CD4-positive, alpha-beta T cell treated with Interleukin-17A for 4 hours (primary cell): ENCODE measurements around the gene IP6K2.
A peak's percentile ranks its signal among the peaks of the same experiment; 100 is the strongest.

ENCODE experiments used
- DNase-seq: peaks from one replicate; pipeline ENCODE4 v3.0.0-alpha.2; 2020; ENCODE audit warnings: mixed read lengths

IP6K2 gene

GRCh38 chr3:48662753-48663488 lies 54.1 kb downstream of the IP6K2 start, which contains the start of gene CELSR3:
Gene CELSR3, minus strand, starts transcription at chr3:48662886. Its CDS starts 252 bp downstream, at chr3:48662634.
- DNase-seq = peak; percentile 51

GRCh38 chr3:48662145-48662752 lies 54.8 kb downstream of the IP6K2 start:
- DNase-seq = no peak

GRCh38 chr3:48661501-48662144 lies 55.4 kb downstream of the IP6K2 start:
- peak; percentile 77 for DNase-seq

GRCh38 chr3:48660800-48661400 lies 56.1 kb downstream of the IP6K2 start:
- DNase-seq = no peak

DNA sequence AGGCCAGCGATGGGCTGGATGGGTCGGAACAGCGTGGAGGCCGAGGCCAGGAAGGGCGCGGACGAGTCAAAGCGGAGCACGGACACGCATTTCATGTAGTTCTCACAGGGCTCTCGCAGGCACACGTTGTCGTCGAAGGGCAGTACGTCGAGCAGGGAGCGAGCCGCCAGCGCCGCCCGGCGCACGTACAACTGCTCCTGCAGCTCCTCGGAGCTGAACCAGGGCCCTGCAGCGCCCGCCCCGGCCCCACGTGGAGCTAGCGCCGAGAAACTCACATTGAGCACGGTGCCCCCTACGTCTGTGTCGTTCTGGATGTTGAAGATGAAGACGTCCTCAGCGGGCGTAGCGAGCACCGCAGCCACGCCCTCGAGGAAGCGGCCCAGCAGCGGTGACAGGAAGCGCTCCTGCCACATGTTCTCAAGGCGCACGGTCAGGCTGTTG lies 60.2 kb downstream of the IP6K2 start:
- DNase-seq = peak; percentile 22

GRCh38 chr3:48656061-48656840 lies 60.8 kb downstream of the IP6K2 start:
- DNase-seq = peak; percentile 87

GRCh38 chr3:48655606-48656005 lies 61.4 kb downstream of the IP6K2 start:
- DNase-seq = peak; percentile 59

DNA sequence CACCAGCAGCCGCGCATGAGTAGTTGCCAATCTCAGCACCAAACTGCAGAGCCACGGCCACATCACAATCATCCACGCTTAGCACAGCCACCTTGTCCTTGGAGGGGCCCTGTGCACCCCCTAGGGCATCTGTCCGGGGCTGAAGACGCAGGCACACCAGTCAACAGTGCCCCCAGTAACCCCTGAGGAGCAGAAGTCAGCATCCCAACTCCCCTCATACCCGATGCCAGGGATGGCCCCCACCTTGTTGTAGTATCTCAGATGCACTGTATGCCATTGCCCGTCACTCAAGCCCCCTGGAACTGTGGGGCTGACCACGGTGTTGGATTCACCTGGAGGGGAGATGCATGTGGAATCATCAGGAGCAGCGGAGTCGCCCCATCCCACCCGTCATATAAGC lies 62.0 kb downstream of the IP6K2 start:
- DNase-seq = no peak

GRCh38 chr3:48652923-48653715 lies 63.9 kb downstream of the IP6K2 start:
- DNase-seq = no peak

DNA sequence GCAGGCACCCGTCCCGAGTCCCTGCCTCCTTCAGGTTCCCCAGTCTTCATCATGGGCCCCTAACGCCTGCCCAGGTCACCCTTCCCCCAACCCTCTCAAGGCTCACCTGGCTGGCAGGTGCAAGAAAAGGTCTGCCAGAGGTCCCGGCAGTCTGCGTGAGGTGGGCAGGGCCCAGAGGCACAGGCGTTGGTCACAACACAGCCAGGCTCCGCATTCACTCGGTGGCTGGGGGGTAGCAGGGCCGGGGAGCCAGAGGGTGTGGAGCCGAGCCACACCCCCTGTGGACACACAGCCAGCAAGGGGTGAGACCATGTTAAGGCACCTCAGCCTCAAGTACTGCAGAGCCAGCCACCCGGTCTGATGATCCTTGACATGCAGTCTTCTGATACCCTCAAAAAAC lies 65.2 kb downstream of the IP6K2 start:
- DNase-seq = no peak

DNA sequence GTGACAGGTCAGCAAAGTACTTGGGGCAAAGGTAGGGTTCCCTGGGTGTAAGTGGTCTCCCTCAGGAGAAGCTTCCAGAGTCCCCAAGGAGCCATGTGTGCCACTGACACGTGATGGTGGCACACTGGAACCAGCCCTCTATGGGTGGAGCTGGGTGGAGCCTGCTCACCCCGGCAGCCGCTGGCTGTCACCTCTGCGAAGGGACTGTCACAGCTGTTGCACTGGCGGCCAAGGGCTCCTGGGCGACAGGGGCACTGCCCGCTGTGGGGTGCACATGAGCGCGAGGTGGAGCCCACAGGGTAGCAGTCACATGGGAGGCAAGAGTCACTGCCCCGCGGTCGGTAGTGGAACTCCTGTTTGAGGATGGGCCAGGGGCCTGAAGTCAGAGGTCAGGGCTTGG lies 66.3 kb downstream of the IP6K2 start:
- DNase-seq = no peak

DNA sequence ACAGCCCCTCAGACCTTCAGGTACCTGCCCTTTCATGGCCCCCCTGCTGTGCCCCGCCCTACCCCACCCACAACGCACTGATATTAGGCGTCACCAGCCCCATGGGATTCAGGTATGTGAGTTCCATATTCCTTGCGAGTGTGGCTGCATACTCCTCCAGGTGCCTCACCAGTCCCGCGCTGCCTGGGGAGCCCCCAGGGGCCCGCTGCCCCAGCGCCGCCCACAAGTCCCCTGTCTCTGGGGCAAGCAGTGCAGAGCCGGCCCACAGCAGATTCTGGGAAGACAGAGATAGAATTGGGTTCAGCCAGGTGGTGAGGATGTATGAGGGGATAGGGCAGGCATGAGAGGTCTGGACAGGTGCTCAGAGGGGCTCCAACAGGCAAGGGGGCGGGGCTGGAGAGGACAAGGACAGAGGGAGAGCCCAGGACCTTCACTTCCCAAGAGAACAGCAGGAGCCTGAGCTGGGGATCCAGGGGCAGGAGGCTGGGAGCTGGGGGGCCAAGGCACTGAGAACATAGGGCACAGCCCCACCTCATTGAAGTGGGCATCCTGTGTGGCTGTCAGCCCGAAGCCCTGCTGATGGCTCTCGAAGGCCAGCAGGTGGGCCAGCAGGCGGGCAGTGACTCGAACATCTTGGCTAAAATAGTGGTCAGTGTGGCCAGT lies 68.7 kb downstream of the IP6K2 start:
- no peak for DNase-seq

DNA sequence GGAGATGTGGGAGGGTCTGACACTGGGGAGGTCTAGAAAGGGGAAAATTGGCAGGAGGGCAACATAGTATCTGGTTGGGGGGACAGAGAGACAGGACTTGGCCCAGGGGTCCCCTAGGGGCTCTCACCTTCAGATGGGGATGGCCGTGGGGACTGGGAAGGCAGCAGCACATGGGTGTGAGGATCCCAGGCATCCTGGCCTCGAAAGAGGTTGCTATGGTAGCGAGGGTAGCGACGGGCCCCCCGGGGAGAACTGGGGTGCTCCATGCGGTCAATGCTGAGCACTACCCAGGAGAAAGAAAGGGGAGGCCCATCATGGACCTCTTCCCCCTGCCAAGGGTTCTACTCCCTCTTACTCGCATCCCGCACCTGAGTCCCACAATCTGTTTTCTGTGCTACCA lies 69.3 kb downstream of the IP6K2 start:
- DNase-seq = no peak

DNA sequence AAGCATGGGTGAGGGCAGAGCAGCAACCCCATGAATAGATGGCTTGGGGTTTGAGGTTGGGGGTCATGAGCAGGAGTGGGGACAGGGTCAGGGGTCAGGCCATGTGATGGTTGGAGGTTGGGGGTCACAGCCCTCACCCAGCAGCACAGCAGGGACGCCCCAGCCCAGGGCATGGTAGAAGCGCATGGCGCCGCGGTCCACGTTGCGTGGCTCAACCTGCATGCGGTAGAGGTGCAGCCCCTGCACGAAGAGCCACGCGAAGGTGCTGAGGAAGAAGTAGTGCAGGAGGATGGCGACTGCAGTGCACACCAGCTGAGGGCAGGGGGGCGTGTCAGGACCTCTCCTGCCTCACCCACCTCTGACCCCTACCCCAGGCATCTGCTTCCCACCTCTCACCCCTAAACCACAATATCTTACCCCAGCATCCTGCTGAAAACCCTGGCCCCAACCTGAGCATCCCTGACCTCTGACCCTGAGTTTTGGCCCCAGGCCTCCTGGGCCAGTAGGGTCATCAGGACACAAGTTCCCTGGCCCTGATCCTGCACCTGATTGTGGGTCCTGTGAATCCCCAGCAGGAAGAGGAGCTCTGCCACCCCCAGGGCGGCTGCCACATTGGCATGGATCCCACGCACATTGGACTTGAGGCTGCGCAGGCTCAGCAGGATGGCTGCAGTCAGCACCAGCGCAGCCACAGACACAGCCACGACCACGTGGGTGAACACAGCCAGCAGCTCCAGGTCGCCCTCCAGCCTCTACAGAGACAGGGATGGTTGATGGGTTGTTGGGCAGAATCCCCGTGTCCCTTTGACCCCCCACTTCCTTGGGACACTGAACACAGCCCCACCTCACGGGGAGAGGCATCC lies 71.9 kb downstream of the IP6K2 start:
- DNase-seq = no peak

DNA sequence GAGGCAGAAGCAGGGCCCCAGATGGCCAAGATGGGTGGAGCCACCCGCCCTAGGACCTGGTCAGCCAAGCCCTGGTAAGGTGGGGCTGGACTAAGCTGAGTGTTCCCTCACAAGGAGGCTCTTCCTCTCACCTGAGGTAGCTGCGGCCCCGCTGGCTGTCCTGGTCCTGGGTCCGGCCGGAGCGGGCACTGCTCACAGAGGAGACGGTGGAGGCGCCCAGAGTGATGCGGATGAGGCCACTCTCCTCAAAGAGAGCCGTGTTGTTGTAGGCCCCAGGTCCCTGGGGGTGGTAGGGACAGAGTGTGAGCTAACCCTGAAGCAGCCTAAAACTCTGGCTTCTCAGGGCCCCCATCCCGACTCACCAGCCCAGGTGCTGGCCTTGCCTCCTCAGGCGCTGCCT lies 74.4 kb downstream of the IP6K2 start:
- no peak for DNase-seq

DNA sequence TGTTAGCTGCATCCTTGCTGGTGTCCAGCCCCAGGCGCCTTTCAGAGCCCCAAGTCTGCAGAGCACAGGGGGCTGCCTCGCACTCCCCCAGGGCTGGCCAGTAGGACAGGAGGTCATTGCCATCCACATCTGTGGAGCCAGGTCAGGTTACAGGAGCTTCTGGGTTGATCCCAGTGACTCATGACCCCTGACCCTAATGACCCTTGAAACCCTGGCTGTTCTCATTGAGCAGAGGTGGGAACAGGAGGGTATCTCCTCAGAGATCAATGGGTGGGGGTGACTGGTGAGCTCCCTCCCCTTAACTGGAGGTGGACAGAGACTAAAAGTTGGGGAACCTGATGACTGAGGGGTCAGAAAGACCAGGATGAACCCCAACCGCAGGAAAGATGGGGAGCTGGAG lies 75.6 kb downstream of the IP6K2 start:
- no peak for DNase-seq

DNA sequence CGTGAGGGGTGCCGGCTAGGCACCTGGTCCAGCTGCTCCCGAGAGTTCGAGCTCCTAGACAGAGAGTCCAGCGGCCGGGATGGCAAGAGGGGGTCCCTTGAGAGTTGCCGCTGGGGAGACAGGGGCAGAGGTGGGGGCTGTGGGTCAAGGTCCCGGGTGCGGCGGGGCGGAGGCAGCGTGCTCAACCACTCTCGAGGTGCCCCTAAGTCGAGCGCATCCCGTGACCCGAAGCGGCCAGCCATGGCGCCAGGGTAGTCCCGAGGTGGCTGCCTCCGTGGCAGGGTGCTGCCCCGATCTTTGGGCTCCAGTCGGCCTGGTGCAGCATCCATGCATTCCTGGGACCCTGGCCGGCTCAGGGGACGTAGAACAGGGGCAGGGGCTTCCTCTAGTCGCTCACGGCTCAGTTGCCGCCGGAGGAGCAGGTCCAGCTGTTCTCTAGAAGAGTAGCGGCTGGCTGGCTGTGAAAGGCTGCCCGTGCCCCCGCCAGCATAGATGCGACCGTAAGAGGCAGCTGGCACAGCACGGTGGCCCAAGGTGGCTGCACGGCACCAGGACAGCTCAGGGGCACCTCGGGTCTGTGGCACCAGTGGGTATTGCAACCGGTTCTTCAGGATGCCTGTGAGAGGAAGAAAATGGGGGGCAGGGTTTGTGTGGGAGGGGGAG lies 76.9 kb downstream of the IP6K2 start:
- no peak for DNase-seq
